ENCODE measurements around the gene KLKB1.

KLKB1 gene

GRCh38 chr4:186227221-186227620, at the start of gene KLKB1:
Gene KLKB1, plus strand, starts transcription at chr4:186227507. Its CDS starts 689 bp downstream, at chr4:186228196.
- H3K27me3 ChIP-seq (ENCODE audit: control insufficient read depth, insufficient read depth, low read length), result no peaks in the 10 kb centered on the region
- no peaks in the 10 kb centered on the region; the same call in 1 of the 2 replicates for H3K4me1 ChIP-seq (ENCODE audit: control insufficient read depth, insufficient read depth, low read length)
- H3K4me3 ChIP-seq (ENCODE audit: low read depth, low read length), result no peak within 1 kb of the TSS
- H3K36me3 ChIP-seq (ENCODE audit: control insufficient read depth, insufficient read depth, low read length), result no peaks in the 10 kb centered on the region
- no peak within 1 kb of the TSS for H3K27ac ChIP-seq (ENCODE audit: low read depth, low read length)
- H3K9ac ChIP-seq (ENCODE audit: low read length), result no peak within 1 kb of the TSS
- H3K9me3 ChIP-seq (ENCODE audit: control insufficient read depth, insufficient read depth, low read depth, low read length), result peaks cover 36% of the 10 kb centered on the region

GRCh38 chr4:186188107-186188506, 39.2 kb upstream of the KLKB1 start:
- Histone ChIP-seq H3K27me3 (ENCODE audit: control insufficient read depth, insufficient read depth, low read length) (no peaks in the 10 kb centered on the region), H3K9me3 (ENCODE audit: control insufficient read depth, insufficient read depth, low read depth, low read length) (no peaks in the 10 kb centered on the region), H3K9ac (ENCODE audit: low read length) (no peak overlapping the region), H3K36me3 (ENCODE audit: control insufficient read depth, insufficient read depth, low read length) (no peaks in the 10 kb centered on the region), H3K4me1 (ENCODE audit: control insufficient read depth, insufficient read depth, low read length) (peaks cover 13% of the 10 kb centered on the region), H3K4me3 (ENCODE audit: low read depth, low read length) (no peak overlapping the region), H3K27ac (ENCODE audit: low read depth, low read length) (no peak overlapping the region)

- peaks cover 13% of the 10 kb centered on the region for H3K4me1 ChIP-seq (ENCODE audit: control insufficient read depth, insufficient read depth, low read length)
- no peaks in the 10 kb centered on the region for H3K9me3 ChIP-seq (ENCODE audit: control insufficient read depth, insufficient read depth, low read depth, low read length)
- H3K27me3 ChIP-seq (ENCODE audit: control insufficient read depth, insufficient read depth, low read length), result no peaks in the 10 kb centered on the region
- no peak overlapping the region for H3K27ac ChIP-seq (ENCODE audit: low read depth, low read length)
- H3K9ac ChIP-seq (ENCODE audit: low read length), result no peak overlapping the region
- no peaks in the 10 kb centered on the region for H3K36me3 ChIP-seq (ENCODE audit: control insufficient read depth, insufficient read depth, low read length)
- peak overlapping the region; percentile 89; the same call in 1 of the 2 replicates for H3K4me3 ChIP-seq (ENCODE audit: low read depth, low read length)
Observed at GRCh38 chr4:186189656-186190055, 37.7 kb upstream of the KLKB1 start.

DNA sequence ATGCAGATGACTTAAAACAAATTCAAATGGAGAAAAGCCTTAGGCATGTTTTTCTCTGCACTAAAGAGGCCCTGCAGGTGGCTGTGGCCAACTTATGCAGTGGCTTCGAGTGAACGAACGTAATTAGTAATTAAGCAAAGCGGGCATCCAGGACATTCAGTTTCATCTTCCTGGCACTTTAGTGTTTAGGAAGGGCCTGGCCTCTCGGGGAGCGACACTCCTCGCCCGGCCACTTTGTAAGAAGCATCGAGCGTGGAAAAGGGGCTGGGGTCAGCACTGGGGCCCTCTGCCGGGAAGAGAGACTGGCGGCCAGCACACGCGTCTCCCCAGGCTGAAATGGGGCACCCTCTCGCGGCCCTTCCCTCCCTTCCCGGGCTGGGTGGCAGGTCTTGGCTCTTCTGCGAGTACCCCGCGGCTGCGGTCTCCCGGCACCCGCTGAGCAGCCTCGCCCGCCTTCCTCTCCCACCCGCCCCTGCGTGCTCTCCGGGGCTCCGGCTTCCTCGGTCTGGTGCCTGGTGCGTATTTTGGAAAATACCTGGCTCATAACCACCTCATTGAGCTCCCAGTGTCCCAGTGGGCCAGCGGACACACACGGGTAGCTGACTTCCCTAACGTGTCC, 36.6 kb upstream of the KLKB1 start:
- Histone ChIP-seq H3K27me3 (ENCODE audit: control insufficient read depth, insufficient read depth, low read length) (no peaks in the 10 kb centered on the region), H3K4me3 (ENCODE audit: low read depth, low read length) (peak overlapping the region; percentile 89), H3K4me1 (ENCODE audit: control insufficient read depth, insufficient read depth, low read length) (peaks cover 13% of the 10 kb centered on the region), H3K9ac (ENCODE audit: low read length) (peak overlapping the region; percentile 70), H3K27ac (ENCODE audit: low read depth, low read length) (peak overlapping the region; percentile 93), H3K9me3 (ENCODE audit: control insufficient read depth, insufficient read depth, low read depth, low read length) (no peaks in the 10 kb centered on the region), H3K36me3 (ENCODE audit: control insufficient read depth, insufficient read depth, low read length) (no peaks in the 10 kb centered on the region)

DNA sequence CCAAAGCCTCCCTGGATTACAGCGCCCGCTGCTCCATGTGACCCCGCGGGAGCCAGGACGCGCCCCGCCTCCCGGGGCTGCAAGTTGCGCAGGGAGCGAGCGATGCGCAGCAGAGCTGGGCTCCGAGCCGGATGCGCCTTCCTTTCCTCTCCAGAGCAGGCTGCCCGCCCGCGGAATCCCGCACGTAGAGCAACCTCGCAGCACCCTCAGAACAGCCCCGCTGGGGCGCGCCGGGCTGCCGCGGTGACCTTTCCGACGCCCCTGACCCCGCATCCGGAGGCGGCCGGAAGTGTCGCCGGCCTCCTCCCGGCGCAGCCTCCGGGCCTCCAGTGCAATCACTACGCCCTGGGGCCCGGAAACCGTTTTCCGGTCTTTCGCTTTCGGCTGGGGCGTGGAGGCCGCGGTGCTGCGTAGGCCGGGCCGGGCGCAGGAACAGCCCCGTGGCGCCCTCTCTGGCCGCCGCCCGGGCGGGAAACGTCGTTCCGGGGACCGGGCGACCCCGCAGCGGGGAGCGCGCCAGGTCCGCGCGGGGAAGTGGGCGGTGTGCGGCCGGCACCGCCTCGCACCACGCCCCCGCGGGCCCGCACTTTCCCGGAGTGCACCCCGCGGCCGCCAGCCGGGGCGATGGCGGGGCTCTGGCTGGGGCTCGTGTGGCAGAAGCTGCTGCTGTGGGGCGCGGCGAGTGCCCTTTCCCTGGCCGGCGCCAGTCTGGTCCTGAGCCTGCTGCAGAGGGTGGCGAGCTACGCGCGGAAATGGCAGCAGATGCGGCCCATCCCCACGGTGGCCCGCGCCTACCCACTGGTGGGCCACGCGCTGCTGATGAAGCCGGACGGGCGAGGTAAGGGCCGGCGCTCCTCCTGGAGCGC, 35.9 kb upstream of the KLKB1 start, which contains the start of gene CYP4V2:
Gene CYP4V2 (plus strand): TSS at position 368 of the 866 bp plus-strand sequence. CDS start 257 bp downstream, at position 625.
- Histone ChIP-seq H3K4me3 (ENCODE audit: low read depth, low read length) (peak within 1 kb of the TSS; percentile 89), H3K27me3 (ENCODE audit: control insufficient read depth, insufficient read depth, low read length) (no peaks in the 10 kb centered on the region), H3K36me3 (ENCODE audit: control insufficient read depth, insufficient read depth, low read length) (no peaks in the 10 kb centered on the region), H3K9ac (ENCODE audit: low read length) (peak within 1 kb of the TSS; percentile 70), H3K4me1 (ENCODE audit: control insufficient read depth, insufficient read depth, low read length) (peaks cover 13% of the 10 kb centered on the region), H3K9me3 (ENCODE audit: control insufficient read depth, insufficient read depth, low read depth, low read length) (no peaks in the 10 kb centered on the region), H3K27ac (ENCODE audit: low read depth, low read length) (peak within 1 kb of the TSS; percentile 93)

GRCh38 chr4:186192066-186192612, 35.2 kb upstream of the KLKB1 start:
- Histone ChIP-seq H3K4me3 (ENCODE audit: low read depth, low read length) (peak overlapping the region; percentile 89), H3K4me1 (ENCODE audit: control insufficient read depth, insufficient read depth, low read length) (peaks cover 13% of the 10 kb centered on the region), H3K27me3 (ENCODE audit: control insufficient read depth, insufficient read depth, low read length) (no peaks in the 10 kb centered on the region), H3K27ac (ENCODE audit: low read depth, low read length) (peak overlapping the region; percentile 48; the same call in 1 of the 2 replicates), H3K9me3 (ENCODE audit: control insufficient read depth, insufficient read depth, low read depth, low read length) (no peaks in the 10 kb centered on the region), H3K36me3 (ENCODE audit: control insufficient read depth, insufficient read depth, low read length) (no peaks in the 10 kb centered on the region), H3K9ac (ENCODE audit: low read length) (peak overlapping the region; percentile 70)

- Histone ChIP-seq H3K4me3 (ENCODE audit: low read depth, low read length) (no peak overlapping the region), H3K27me3 (ENCODE audit: control insufficient read depth, insufficient read depth, low read length) (no peaks in the 10 kb centered on the region), H3K4me1 (ENCODE audit: control insufficient read depth, insufficient read depth, low read length) (peaks cover 13% of the 10 kb centered on the region), H3K36me3 (ENCODE audit: control insufficient read depth, insufficient read depth, low read length) (no peaks in the 10 kb centered on the region), H3K9ac (ENCODE audit: low read length) (no peak overlapping the region), H3K27ac (ENCODE audit: low read depth, low read length) (no peak overlapping the region), H3K9me3 (ENCODE audit: control insufficient read depth, insufficient read depth, low read depth, low read length) (no peaks in the 10 kb centered on the region)
Observed at GRCh38 chr4:186193851-186194250, 33.5 kb upstream of the KLKB1 start.

- Histone ChIP-seq H3K4me1 (ENCODE audit: control insufficient read depth, insufficient read depth, low read length) (no peaks in the 10 kb centered on the region), H3K9ac (ENCODE audit: low read length) (no peak overlapping the region), H3K9me3 (ENCODE audit: control insufficient read depth, insufficient read depth, low read depth, low read length) (no peaks in the 10 kb centered on the region), H3K4me3 (ENCODE audit: low read depth, low read length) (no peak overlapping the region), H3K27me3 (ENCODE audit: control insufficient read depth, insufficient read depth, low read length) (no peaks in the 10 kb centered on the region), H3K27ac (ENCODE audit: low read depth, low read length) (no peak overlapping the region), H3K36me3 (ENCODE audit: control insufficient read depth, insufficient read depth, low read length) (no peaks in the 10 kb centered on the region)
Observed at GRCh38 chr4:186196063-186196462, 31.2 kb upstream of the KLKB1 start.

DNA sequence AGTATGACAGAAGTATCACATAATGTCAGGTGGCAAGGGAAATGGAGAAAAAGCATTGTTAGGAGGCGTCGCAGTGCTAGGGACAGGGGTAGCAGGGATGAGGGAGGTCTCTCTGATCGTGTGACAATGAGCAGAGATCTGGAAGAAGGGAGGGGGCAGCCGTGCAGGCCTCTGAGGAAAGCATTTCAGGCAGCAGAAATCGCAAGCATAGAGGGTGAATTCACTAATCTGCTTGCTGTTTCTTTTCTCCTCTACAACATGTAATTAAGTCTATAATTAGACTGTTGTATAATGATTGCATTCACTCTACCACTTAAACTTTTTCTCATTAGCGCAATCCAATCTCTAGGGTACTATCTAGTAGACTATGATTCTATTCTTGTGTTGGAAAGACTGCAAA, 26.8 kb upstream of the KLKB1 start:
- peaks cover 11% of the 10 kb centered on the region for H3K4me1 ChIP-seq (ENCODE audit: control insufficient read depth, insufficient read depth, low read length)
- no peaks in the 10 kb centered on the region for H3K27me3 ChIP-seq (ENCODE audit: control insufficient read depth, insufficient read depth, low read length)
- no peak overlapping the region for H3K27ac ChIP-seq (ENCODE audit: low read depth, low read length)
- no peak overlapping the region for H3K4me3 ChIP-seq (ENCODE audit: low read depth, low read length)
- H3K36me3 ChIP-seq (ENCODE audit: control insufficient read depth, insufficient read depth, low read length), result no peaks in the 10 kb centered on the region
- no peaks in the 10 kb centered on the region for H3K9me3 ChIP-seq (ENCODE audit: control insufficient read depth, insufficient read depth, low read depth, low read length)
- H3K9ac ChIP-seq (ENCODE audit: low read length), result no peak overlapping the region

- Histone ChIP-seq H3K4me3 (ENCODE audit: low read depth, low read length) (no peak overlapping the region), H3K27ac (ENCODE audit: low read depth, low read length) (no peak overlapping the region), H3K27me3 (ENCODE audit: control insufficient read depth, insufficient read depth, low read length) (no peaks in the 10 kb centered on the region), H3K9me3 (ENCODE audit: control insufficient read depth, insufficient read depth, low read depth, low read length) (no peaks in the 10 kb centered on the region), H3K36me3 (ENCODE audit: control insufficient read depth, insufficient read depth, low read length) (no peaks in the 10 kb centered on the region), H3K4me1 (ENCODE audit: control insufficient read depth, insufficient read depth, low read length) (peaks cover 11% of the 10 kb centered on the region), H3K9ac (ENCODE audit: low read length) (no peak overlapping the region)
Observed at GRCh38 chr4:186201010-186201409, 26.3 kb upstream of the KLKB1 start.

All from HUES6 (cell line).